Ishikawa (cell line): ENCODE measurements around the gene GFY.

Experiments
- CEBPB ChIP-seq: IDR thresholded peaks from 2 replicates; pipeline ENCODE4 v1.6.1; 2012
- CREB1 ChIP-seq: IDR thresholded peaks from 2 replicates; pipeline ENCODE4 v1.6.1; 2012; ENCODE audit warnings: low read depth
- EGR1 ChIP-seq: IDR thresholded peaks from 2 replicates; pipeline ENCODE4 v1.6.1; 2012
- EP300 ChIP-seq: IDR thresholded peaks from 2 replicates; pipeline ENCODE4 v1.6.1; 2012; ENCODE audit warnings: borderline replicate concordance
- RAD21 ChIP-seq: IDR thresholded peaks from 2 replicates; pipeline ENCODE4 v1.6.1; 2012; ENCODE audit warnings: low read depth
- TAF1 ChIP-seq: IDR thresholded peaks from 2 replicates; pipeline ENCODE4 v1.6.1; 2012; ENCODE audit warnings: low read depth, mild to moderate bottlenecking
- TCF12 ChIP-seq: IDR thresholded peaks from 2 replicates; pipeline ENCODE4 v1.6.1; 2012; ENCODE audit warnings: low read depth
- YY1 ChIP-seq: IDR thresholded peaks from 2 replicates; pipeline ENCODE4 v1.6.1; 2012; ENCODE audit warnings: low read depth
- TF ChIP-seq, protein P1 (sequence below): IDR thresholded peaks from 2 replicates; pipeline ENCODE4 v1.6.1; 2012; ENCODE audit warnings: low read depth, mild to moderate bottlenecking
- TF ChIP-seq, protein P2 (sequence below): IDR thresholded peaks from 2 replicates; pipeline ENCODE4 v1.6.1; 2012

DNA sequence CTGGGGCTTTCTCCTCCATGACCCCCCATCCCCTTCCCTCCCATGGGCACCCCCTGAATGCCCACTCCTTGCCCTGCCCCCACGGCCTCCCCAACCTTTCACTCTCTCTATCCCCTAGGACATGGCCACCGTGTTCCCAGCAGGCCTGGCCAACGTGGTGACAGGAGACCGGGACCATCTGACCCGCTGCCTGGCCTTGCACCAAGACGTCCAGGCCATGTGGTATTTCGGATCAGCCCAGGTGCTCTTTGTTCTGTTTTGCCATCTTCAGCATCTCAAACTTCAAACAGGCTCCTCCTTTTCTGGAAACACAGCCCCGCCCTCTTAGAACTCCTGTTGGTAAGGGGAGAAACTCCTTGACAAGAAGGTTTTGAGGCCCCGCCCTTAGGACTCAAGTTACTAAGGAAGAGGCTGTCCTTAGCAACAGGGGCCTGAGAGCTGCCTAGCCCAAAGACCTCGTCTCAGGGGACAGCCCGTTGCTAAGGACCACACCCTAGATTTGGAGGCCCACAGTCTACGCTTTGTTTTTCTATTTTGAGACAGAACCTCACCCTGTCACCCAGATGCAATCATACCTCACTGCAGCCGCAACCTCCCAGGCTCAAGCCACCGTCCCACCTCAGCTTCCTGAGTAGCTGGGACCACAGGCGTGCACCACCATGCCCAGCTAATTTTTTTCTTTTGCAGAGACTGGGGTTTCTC, 43.7 kb downstream of the GFY start:
- no peak for TF ChIP-seq TAF1
- TF ChIP-seq EP300, result no peak
- TF ChIP-seq, protein P1, sequence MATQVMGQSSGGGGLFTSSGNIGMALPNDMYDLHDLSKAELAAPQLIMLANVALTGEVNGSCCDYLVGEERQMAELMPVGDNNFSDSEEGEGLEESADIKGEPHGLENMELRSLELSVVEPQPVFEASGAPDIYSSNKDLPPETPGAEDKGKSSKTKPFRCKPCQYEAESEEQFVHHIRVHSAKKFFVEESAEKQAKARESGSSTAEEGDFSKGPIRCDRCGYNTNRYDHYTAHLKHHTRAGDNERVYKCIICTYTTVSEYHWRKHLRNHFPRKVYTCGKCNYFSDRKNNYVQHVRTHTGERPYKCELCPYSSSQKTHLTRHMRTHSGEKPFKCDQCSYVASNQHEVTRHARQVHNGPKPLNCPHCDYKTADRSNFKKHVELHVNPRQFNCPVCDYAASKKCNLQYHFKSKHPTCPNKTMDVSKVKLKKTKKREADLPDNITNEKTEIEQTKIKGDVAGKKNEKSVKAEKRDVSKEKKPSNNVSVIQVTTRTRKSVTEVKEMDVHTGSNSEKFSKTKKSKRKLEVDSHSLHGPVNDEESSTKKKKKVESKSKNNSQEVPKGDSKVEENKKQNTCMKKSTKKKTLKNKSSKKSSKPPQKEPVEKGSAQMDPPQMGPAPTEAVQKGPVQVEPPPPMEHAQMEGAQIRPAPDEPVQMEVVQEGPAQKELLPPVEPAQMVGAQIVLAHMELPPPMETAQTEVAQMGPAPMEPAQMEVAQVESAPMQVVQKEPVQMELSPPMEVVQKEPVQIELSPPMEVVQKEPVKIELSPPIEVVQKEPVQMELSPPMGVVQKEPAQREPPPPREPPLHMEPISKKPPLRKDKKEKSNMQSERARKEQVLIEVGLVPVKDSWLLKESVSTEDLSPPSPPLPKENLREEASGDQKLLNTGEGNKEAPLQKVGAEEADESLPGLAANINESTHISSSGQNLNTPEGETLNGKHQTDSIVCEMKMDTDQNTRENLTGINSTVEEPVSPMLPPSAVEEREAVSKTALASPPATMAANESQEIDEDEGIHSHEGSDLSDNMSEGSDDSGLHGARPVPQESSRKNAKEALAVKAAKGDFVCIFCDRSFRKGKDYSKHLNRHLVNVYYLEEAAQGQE, result no peak
- no peak for TF ChIP-seq EGR1
- no peak for TF ChIP-seq CREB1
- TF ChIP-seq RAD21, result no peak
- TF ChIP-seq, protein P2, sequence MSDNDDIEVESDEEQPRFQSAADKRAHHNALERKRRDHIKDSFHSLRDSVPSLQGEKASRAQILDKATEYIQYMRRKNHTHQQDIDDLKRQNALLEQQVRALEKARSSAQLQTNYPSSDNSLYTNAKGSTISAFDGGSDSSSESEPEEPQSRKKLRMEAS, result no peak
- TF ChIP-seq TCF12, result no peak
- TF ChIP-seq CEBPB, result no peak
- no peak for TF ChIP-seq YY1
